GM19467 (cell line): ENCODE measurements around the gene RPL38.
A peak's percentile ranks its signal among the peaks of the same experiment; 100 is the strongest.

Experiments
- ATAC-seq: cut with Tn5 transposase; IDR thresholded peaks from one replicate; pipeline ENCODE4 v1.9.1; 2021; ENCODE audit warnings: mild to moderate bottlenecking, moderate library complexity; ENCODE audit not compliant: unreplicated experiment

Gene RPL38

GRCh38 chr17:74206332-74206818 lies 2.9 kb downstream of the RPL38 start:
- ATAC-seq, result no peak

GRCh38 chr17:74210191-74211140 lies 7.0 kb downstream of the RPL38 start:
- ATAC-seq, result no peak

DNA sequence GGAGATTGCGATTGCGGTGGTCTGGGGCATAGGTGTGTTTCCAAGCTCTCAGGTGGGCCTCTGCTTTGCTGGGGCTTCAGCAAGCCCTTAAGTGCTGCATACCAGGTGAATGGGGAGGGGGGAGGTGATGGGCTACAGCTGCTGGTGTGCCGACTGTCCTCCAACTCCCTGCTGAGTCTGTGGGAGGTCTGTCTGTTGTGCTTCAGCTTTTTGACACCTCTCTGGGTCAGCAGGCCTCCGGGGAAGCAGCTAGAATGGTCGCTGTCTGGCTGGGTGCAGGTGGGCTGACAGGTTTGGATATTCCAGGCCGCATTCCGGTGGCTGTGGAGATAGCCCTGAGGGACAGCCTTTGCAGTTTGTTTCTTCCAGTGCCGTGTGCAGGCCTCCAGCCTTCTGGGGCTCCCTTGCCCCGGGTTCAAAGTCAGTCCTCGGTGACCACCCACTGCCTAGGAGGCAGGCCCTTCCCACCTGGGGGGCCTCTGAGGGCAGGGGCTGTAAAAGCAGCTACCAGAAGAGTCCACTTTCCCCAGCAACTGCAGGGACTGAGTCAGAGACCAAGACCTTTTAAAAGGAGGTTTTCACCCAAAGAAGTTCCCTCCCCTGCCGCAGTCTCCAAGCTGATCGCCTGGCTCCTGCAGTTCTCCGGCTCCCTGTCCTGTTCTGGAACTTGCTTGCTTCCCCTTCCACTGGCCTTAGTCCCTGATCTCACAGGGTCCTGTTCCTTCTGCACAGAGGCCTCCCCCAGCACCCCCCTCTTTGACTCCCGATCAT lies 7.8 kb downstream of the RPL38 start:
- no peak for ATAC-seq

- no peak for ATAC-seq
Observed at GRCh38 chr17:74211912-74212208, 8.4 kb downstream of the RPL38 start.

DNA sequence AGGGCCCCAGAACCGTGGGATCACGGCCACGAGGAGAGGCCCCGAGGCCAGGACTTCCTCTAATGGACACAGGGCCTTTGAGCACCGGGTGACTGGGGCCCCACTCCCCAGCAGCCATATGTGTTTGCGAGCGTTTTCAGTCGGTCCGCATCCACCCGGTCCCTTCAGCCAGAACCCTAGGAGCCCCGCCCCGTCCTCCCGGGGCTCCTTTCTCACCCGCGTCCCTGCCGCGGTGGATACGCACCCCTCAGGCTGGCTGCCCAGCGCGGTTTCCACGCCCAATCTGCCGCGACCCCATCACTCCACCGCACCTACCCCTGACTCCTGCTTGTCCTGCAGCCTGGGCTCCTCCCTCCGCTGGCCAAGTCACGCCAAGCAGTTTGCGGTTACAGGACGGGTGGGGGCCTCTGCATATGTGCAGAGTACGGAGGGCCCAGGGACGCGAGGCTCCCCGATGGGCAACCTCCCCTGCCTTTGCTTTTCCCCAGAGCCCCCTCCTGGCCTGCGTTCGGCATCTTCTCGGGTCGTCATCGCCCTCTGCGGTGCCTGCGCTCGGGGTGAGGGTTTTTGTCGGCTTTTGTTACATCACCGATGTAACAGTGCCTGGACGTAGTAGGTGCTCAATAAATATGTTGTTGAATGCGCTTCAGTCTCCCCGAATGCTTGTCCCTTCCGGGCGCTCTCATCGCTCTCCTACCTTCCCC lies 8.9 kb downstream of the RPL38 start:
- ATAC-seq, result no peak

DNA sequence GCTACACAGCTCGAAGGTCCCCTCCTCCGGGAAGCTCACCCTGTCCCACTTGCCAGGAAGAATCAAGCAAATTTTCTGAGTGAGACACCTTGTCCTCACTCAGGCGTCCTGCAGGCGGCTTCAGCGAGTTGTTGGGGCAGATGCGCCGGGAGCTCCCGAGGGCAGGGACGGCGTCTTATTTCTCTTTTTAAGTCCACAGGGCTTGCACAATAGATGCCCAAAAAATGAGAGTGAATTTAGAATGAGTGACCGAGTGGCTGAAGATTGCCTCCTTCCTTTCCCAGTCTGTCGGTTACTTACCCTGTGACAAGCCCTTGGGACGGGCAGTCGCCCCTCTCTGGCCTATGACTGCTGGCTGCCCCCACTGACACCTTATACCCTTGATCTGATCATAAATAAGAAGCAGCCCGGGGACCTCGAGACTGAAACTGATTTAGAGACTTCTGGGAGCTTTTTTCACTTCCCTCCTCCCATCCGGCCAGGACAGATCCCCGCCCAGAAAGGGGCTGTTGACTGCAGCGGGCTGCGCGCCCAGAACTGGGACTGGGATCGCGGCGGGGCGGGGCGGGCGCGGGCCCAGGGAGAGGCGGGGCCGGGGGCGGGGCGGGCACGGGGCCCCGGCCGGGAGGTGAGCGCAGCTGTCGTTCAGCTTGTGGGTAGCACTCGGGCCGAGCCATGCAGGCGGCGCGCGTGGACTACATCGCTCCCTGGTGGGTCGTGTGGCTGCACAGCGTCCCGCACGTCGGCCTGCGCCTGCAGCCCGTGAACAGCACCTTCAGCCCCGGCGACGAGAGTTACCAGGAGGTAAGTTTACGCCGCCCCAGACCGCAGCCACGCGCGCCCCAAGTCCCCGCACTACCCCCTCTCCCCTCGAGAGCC lies 9.7 kb downstream of the RPL38 start, which contains the start of gene TTYH2:
Gene TTYH2 (plus strand): TSS at position 659 of the 879 bp plus-strand sequence. CDS start 17 bp downstream, at position 676.
- ATAC-seq, result peak; percentile 48

DNA sequence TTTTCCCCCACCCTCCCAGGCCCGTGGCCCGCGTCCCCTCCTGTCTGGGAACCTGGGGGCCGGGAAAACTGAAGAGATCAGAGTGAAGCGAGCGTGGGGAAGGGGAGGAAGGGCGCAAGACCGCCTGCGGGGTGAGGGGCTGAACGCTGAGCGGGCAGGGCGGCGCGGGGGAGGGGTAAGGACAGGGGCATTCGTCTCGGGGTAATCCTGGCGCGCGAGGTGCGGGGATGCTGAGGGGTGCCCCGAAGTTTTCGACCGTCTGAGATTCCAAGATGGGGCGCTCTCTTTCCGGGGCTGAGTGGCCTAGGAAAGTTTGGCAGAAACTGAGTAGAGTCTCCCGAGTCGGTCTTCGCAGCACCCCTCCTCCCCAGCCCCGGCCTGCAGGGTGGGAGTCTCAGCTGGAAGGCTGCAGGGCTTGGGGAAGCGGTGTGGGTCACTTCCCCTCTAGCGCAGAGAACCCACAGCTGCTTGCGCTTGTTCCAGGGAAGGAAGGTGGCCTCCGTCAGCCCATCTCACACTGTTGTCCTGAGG lies 10.4 kb downstream of the RPL38 start:
- ATAC-seq, result no peak

- no peak for ATAC-seq
Observed at GRCh38 chr17:74214484-74215341, 11.2 kb downstream of the RPL38 start.

- no peak for ATAC-seq
Observed at GRCh38 chr17:74215342-74215727, 11.9 kb downstream of the RPL38 start.

DNA sequence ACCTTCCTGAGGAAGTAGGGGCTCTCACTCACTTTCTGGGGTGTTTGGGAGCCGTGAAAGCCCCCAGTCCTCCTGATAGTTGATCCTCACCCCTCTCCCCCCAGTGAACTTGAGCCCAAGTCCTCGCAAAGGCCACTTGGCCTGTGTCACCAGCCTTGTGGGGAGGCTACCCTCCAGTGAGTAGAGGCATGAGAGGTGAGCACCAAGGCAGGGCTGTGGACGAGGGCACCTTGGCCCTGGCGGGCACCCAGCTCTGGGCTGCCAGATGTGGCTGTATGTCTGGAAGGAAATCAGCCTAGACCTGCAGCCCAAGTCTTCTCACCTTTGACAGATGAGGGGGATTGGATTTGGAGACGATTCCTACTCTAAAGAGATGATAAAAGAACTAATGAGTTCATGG lies 13.0 kb downstream of the RPL38 start:
- no peak for ATAC-seq

GRCh38 chr17:74217037-74217730 lies 13.7 kb downstream of the RPL38 start:
- no peak for ATAC-seq

DNA sequence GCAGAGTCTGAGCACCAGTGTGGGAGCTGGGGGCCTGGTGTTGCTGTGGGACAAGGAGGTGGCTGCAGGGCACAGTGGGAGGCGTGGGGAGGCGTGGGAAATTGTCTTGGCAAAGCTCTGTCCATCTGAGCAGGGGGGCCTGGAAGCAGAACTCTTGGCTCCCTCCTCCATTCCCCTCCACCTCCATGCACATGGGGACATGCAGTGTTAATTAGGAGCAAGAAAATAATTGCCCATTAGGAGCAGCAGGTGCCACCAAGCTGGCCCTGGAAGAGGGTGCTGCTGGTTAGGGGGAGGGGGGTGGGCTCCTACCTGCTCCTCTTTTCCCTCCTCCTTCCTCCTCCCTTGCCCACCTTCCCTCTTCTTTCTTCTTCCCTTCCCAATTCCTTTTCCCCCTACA lies 14.4 kb downstream of the RPL38 start:
- no peak for ATAC-seq

DNA sequence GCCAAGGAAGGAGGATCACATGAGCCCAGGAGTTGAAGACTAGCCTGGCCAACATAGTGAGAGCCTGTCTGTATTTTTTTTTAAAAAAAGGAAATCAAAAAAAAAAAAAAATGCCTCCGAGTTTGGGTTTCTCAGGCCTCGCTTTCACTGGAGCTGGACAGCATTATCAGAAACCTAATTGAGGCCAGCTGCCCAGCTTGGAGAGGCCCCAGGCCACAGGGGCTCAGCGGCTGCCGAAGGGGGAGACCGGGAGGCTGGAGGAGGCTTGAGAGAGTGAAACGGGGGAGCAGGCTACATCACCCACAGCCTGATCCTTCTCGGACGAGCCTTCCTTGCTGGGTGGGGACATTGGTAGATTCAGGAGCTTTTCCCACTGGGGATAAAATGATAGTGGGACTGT lies 15.0 kb downstream of the RPL38 start:
- ATAC-seq, result no peak

DNA sequence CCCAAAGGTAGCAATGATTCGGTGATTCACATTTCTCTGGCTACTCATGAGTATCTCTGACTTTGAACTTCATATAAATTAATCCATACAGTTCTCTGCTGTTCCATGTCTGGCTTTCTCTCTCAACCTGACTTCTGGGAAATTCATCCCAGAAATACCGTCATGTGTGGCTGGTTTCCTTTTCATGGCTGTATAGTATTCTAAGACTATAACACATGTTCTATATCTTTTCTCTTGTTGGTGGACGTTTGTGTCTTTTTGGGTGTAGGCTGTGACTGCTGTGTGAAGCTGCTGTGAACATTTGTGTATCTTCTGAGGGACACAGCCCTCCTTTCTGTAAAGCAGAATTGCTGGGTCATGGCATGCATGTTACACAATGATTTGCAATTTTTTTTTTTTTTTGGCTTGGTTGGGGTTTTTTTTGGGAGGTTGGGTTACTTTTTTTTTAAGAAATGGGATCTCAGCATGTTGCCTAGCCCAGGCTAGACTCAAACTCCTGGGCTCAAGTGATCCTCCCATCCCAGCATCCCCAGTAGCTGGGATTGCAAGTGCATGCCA lies 16.2 kb downstream of the RPL38 start:
- ATAC-seq, result no peak

DNA sequence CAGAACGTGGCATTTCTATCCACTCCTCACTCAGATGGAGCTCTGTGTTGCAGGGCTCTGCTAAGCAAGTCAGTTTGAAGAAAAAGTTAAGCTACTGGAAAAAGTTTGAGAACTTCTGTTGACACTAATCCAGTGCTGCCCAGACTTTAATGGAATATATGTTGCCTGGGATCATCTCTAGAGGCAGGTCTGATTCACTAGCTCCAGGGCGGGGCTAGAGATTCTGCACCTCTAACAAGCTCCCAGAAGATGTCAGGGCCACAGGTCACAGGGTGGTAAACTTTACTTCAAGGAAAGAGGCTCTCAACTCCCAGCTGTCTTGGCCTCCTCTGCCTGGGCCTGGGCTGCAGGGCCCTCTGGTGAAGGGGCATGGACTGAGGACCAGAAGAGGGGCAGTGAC lies 16.7 kb downstream of the RPL38 start:
- ATAC-seq, result no peak

- no peak for ATAC-seq
Observed at GRCh38 chr17:74220946-74221818, 17.7 kb downstream of the RPL38 start.

DNA sequence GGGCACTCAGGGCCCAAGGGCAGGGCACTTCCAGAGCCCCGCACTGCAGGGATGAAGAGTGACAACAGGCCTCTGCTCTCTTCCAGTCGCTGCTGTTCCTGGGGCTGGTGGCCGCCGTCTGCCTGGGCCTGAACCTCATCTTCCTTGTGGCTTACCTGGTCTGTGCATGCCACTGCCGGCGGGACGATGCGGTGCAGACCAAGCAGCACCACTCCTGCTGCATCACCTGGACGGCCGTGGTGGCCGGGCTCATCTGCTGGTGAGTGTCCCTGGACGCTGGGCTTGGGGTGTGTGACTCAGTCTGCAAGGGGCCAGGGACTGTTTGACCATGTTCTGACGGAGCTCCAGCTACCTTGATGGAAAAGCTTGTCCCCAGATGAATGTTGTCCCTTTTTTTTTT lies 18.9 kb downstream of the RPL38 start:
- no peak for ATAC-seq
